ENCODE data around the gene AKAP13.

GRCh38 chr15:85353516-85353915 lies 26.9 kb upstream of the AKAP13 start:
- TF ChIP-seq GLIS2 (tag by site-specific recombination; IDR thresholded peaks at IDR 0.05) (no peak), CTCF (tag by site-specific recombination; IDR thresholded peaks at IDR 0.05) (no peak), ZNF610 (tag by site-specific recombination; IDR thresholded peaks at IDR 0.05; ENCODE audit: borderline replicate concordance) (no peak), PBX3 (CRISPR knock-in tag; IDR thresholded peaks at IDR 0.05) (no peak), ZSCAN16 (tag by site-specific recombination; IDR thresholded peaks at IDR 0.05) (no peak), SP2 (tag by site-specific recombination; IDR thresholded peaks at IDR 0.05) (no peak), ZNF211 (tag by site-specific recombination; IDR thresholded peaks at IDR 0.05; ENCODE audit: low read depth) (no peak), BCL11A (tag by site-specific recombination; IDR thresholded peaks at IDR 0.05; ENCODE audit: low read depth) (no peak), ZNF561 (tag by site-specific recombination; IDR thresholded peaks at IDR 0.05; ENCODE audit: borderline replicate concordance) (no peak), ZNF558 (tag by site-specific recombination; IDR thresholded peaks at IDR 0.05) (no peak), ZNF138 (tag by site-specific recombination; IDR thresholded peaks at IDR 0.05; ENCODE audit: borderline replicate concordance) (no peak), REST (tag by site-specific recombination; IDR thresholded peaks at IDR 0.05) (no peak)

Data from HEK293 (cell line).